HEK293 (cell line): ENCODE measurements around the gene ZNF692.

Source experiments
- CTCF ChIA-PET: fragments of 350-600 bp; formaldehyde crosslinking; extraction: SDS; loops from one replicate; lab custom pipeline; 2021; ENCODE audit warnings: antibody characterized with exemption; lab: Yijun Ruan, JAX
- POLR2A ChIA-PET: fragments of 300-600 bp; formaldehyde crosslinking; extraction: SDS; loops from one replicate; lab custom pipeline; 2020; ENCODE audit warnings: antibody characterized with exemption, inconsistent platforms; lab: Yijun Ruan, JAX
- H3K27ac ChIP-seq: fragments of 200-500 bp; sonication (Bioruptor generic); 2 replicates; pipeline ENCODE4 v1.5.1; 2014; ENCODE audit warnings: low read depth, low read length, control low read depth, inconsistent platforms; ENCODE audit errors: extremely low read depth
- H3K36me3 ChIP-seq, 2 experiments: fragments of 200-500 bp in 1 of 2; sonication (Bioruptor generic) in 1 of 2; 1 replicate in 1 of 2; 2 replicates in 1 of 2; pipeline ENCODE4 v1.5.1; 2014 to 2017; ENCODE audit warnings: inconsistent platforms in 2 of 2, low read length in 2 of 2; ENCODE audit not compliant: control insufficient read depth in 2 of 2, insufficient read depth in 1 of 2
- H3K4me1 ChIP-seq: fragments of 200-500 bp; sonication (Bioruptor generic); 2 replicates; pipeline ENCODE4 v1.5.1; 2014; ENCODE audit warnings: mild to moderate bottlenecking, low read length, inconsistent platforms; ENCODE audit not compliant: control insufficient read depth, insufficient read depth
- H3K4me3 ChIP-seq: 2 replicates; pipeline ENCODE4 v1.5.1; 2011; ENCODE audit warnings: low read depth, mild to moderate bottlenecking, control low read depth, low read length, moderate library complexity
- H3K9me3 ChIP-seq: fragments of 200-500 bp; sonication (Bioruptor generic); 2 replicates; pipeline ENCODE4 v1.5.1; 2014; ENCODE audit warnings: low read depth, low read length, inconsistent platforms; ENCODE audit not compliant: control insufficient read depth, insufficient read depth
- BCL11A ChIP-seq: fragments of 450-650 bp; formaldehyde crosslinking; IDR thresholded peaks from 2 replicates; pipeline ENCODE4 v1.5.1; 2016; ENCODE audit warnings: low read depth, missing biosample characterization, missing genetic modification characterization
- HOXC10 ChIP-seq: sonication (generic); formaldehyde crosslinking; IDR thresholded peaks from 2 replicates; pipeline ENCODE4 v1.8.1; 2023; ENCODE audit warnings: mild to moderate bottlenecking, missing genetic modification reagents
- KLF9 ChIP-seq: fragments of 450-650 bp; formaldehyde crosslinking; IDR thresholded peaks from 2 replicates; pipeline ENCODE4 v1.5.1; 2016; ENCODE audit warnings: missing biosample characterization, missing genetic modification characterization, low read depth
- OVOL3 ChIP-seq: fragments of 450-650 bp; formaldehyde crosslinking; IDR thresholded peaks from 2 replicates; pipeline ENCODE4 v1.5.1; 2016; ENCODE audit warnings: missing biosample characterization, missing genetic modification characterization
- PBX3 ChIP-seq: sonication (generic); formaldehyde crosslinking; IDR thresholded peaks from 2 replicates; pipeline ENCODE4 v1.8.1; 2022; ENCODE audit warnings: mild to moderate bottlenecking, moderate library complexity, missing genetic modification reagents
- PRDM4 ChIP-seq: fragments of 450-650 bp; formaldehyde crosslinking; IDR thresholded peaks from 2 replicates; pipeline ENCODE4 v1.5.1; 2017; ENCODE audit warnings: missing biosample characterization, missing genetic modification characterization
- RBAK ChIP-seq: fragments of 450-650 bp; formaldehyde crosslinking; IDR thresholded peaks from 2 replicates; pipeline ENCODE4 v1.5.1; 2016; ENCODE audit warnings: missing biosample characterization, missing genetic modification characterization
- SETDB1 ChIP-seq: IDR thresholded peaks from one replicate; pipeline ENCODE4 v1.6.1; 2017; ENCODE audit warnings: mild to moderate bottlenecking, low read length, moderate library complexity, mixed read lengths; ENCODE audit not compliant: insufficient read length
- ZBTB11 ChIP-seq: fragments of 450-650 bp; formaldehyde crosslinking; conservative IDR thresholded peaks from 2 replicates; pipeline ENCODE4 v1.5.1; 2016; ENCODE audit warnings: low read depth, missing biosample characterization, missing genetic modification characterization
- ZIC2 ChIP-seq: fragments of 450-650 bp; formaldehyde crosslinking; IDR thresholded peaks from 2 replicates; pipeline ENCODE4 v1.5.1; 2016; ENCODE audit warnings: missing biosample characterization, missing genetic modification characterization
- ZNF324 ChIP-seq: fragments of 450-650 bp; formaldehyde crosslinking; IDR thresholded peaks from 2 replicates; pipeline ENCODE4 v1.5.1; 2016; ENCODE audit warnings: missing biosample characterization, missing genetic modification characterization
- ZNF341 ChIP-seq: fragments of 450-650 bp; formaldehyde crosslinking; IDR thresholded peaks from 2 replicates; pipeline ENCODE4; 2016; ENCODE audit warnings: low read depth, missing biosample characterization, missing genetic modification characterization
- ZNF366 ChIP-seq: fragments of 450-650 bp; formaldehyde crosslinking; conservative IDR thresholded peaks from 2 replicates; pipeline ENCODE4 v1.5.1; 2016; ENCODE audit warnings: missing biosample characterization, missing genetic modification characterization
- ZNF473 ChIP-seq: fragments of 450-650 bp; formaldehyde crosslinking; IDR thresholded peaks from 2 replicates; pipeline ENCODE4 v1.5.1; 2017; ENCODE audit warnings: missing biosample characterization, missing genetic modification characterization
- ZNF510 ChIP-seq: fragments of 450-650 bp; formaldehyde crosslinking; IDR thresholded peaks from 2 replicates; pipeline ENCODE4 v1.5.1; 2018; ENCODE audit warnings: mild to moderate bottlenecking, missing genetic modification characterization, missing biosample characterization; ENCODE audit not compliant: insufficient replicate concordance
- ZNF513 ChIP-seq: fragments of 450-650 bp; IDR thresholded peaks from 2 replicates; pipeline ENCODE4 v1.5.1; 2018; ENCODE audit warnings: missing biosample characterization, missing genetic modification characterization
- ZNF561 ChIP-seq: fragments of 450-650 bp; IDR thresholded peaks from 2 replicates; pipeline ENCODE4 v1.5.1; 2018; ENCODE audit warnings: missing biosample characterization, missing genetic modification characterization, borderline replicate concordance
- ZNF580 ChIP-seq: fragments of 450-650 bp; formaldehyde crosslinking; IDR thresholded peaks from 2 replicates; pipeline ENCODE4 v1.5.1; 2016; ENCODE audit warnings: missing biosample characterization, missing genetic modification characterization
- ZSCAN18 ChIP-seq: fragments of 450-650 bp; formaldehyde crosslinking; IDR thresholded peaks from 2 replicates; pipeline ENCODE4 v1.5.1; 2016; ENCODE audit warnings: missing biosample characterization, missing genetic modification characterization
- ZSCAN4 ChIP-seq: fragments of 450-650 bp; formaldehyde crosslinking; IDR thresholded peaks from 2 replicates; pipeline ENCODE4 v1.5.1; 2017; ENCODE audit warnings: missing biosample characterization, missing genetic modification characterization

ZNF692 gene

GRCh38 chr1:248860007-248860406 is 1.1 kb upstream of the ZNF692 start:
- H3K27ac ChIP-seq, result no peak overlapping the region
- no peak overlapping the region for H3K4me3 ChIP-seq
- H3K36me3 ChIP-seq, result peaks cover 0 to 22% of the 10 kb centered on the region in 2 experiments; a peak in 1 of 3 replicates
- POLR2A ChIA-PET, result no interaction called here
- no peaks in the 10 kb centered on the region for H3K9me3 ChIP-seq
- CTCF ChIA-PET, result no interaction called here
- H3K4me1 ChIP-seq, result no peaks in the 10 kb centered on the region
- TF ChIP-seq ZNF324 (tag by site-specific recombination), result no peak
- no peak for TF ChIP-seq HOXC10 (CRISPR knock-in tag)
- no peak for TF ChIP-seq ZNF473 (tag by site-specific recombination)
- no peak for TF ChIP-seq ZNF561 (tag by site-specific recombination)
- no peak for TF ChIP-seq ZNF341 (tag by site-specific recombination)
- TF ChIP-seq PRDM4 (tag by site-specific recombination), result no peak
- TF ChIP-seq OVOL3 (tag by site-specific recombination), result no peak
- no peak for TF ChIP-seq ZNF513 (tag by site-specific recombination)
- no peak for TF ChIP-seq KLF9
- TF ChIP-seq ZNF366 (tag by site-specific recombination), result no peak
- no peak for TF ChIP-seq ZSCAN18 (tag by site-specific recombination)
- TF ChIP-seq ZSCAN4, result no peak
- no peak for TF ChIP-seq SETDB1
- TF ChIP-seq RBAK (tag by site-specific recombination), result no peak
- no peak for TF ChIP-seq BCL11A
- TF ChIP-seq ZNF510 (tag by site-specific recombination), result no peak
- TF ChIP-seq ZIC2 (tag by site-specific recombination), result no peak
- no peak for TF ChIP-seq PBX3 (CRISPR knock-in tag)
- no peak for TF ChIP-seq ZBTB11 (tag by site-specific recombination)
- TF ChIP-seq ZNF580 (tag by site-specific recombination), result no peak
